ENCODE data around the gene IL11. TPM values are rescaled to one million over a fixed set of nuclear protein-coding genes. Genes with fewer than 3 reads are reported as not detected.
A peak's percentile ranks its signal among the peaks of the same experiment; 100 is the strongest.

The IL11 gene
- total RNA-seq, 2 experiments from 2014 or later = 0.18 TPM; not detected in 1

GRCh38 chr19:55352549-55353145 is 17.6 kb downstream of the IL11 start:
- Mint-ChIP-seq H3K27me3 (peaks cover 51% of the 10 kb centered on the region), H3K36me3 (ENCODE audit: low read depth) (peaks cover 3% of the 10 kb centered on the region), H3K4me1 (ENCODE audit: low read depth) (peaks cover 15% of the 10 kb centered on the region), H3K9me3 (no peaks in the 10 kb centered on the region), H3K4me3 (no peak overlapping the region), H3K27ac (no peak overlapping the region)
- ChIA-PET CTCF (no interaction called here), POLR2A (interaction anchor here (1.0 to 1.8 kb wide), 4 partner anchors 20 to 216 kb away, joined by 3 to 9 read pairs (median 3); partner anchors contain the start of gene TMEM238)
- DNase-seq = no peak
- intact Hi-C loops (cut with micrococcal nuclease) = no loop called here
- ATAC-seq = no peak
- no peak for TF ChIP-seq CTCF (IDR thresholded peaks at IDR 0.05)

GRCh38 chr19:55352040-55352439 is 18.2 kb downstream of the IL11 start:
- H3K27ac Mint-ChIP-seq = no peak overlapping the region
- H3K9me3 Mint-ChIP-seq = no peaks in the 10 kb centered on the region
- ATAC-seq (no peak), DNase-seq (peak; percentile 30)
- H3K4me1 Mint-ChIP-seq (ENCODE audit: low read depth) = peaks cover 15% of the 10 kb centered on the region
- CTCF ChIA-PET = no interaction called here
- peaks cover 48% of the 10 kb centered on the region for H3K27me3 Mint-ChIP-seq
- POLR2A ChIA-PET = interaction anchor here (0.6 to 1.8 kb wide), 4 partner anchors 14 to 101 kb away, joined by 3 to 9 read pairs (median 3); partner anchors contain the start of gene TMEM238
- TF ChIP-seq CTCF (IDR thresholded peaks at IDR 0.05) = no peak
- no peak overlapping the region for H3K4me3 Mint-ChIP-seq
- peaks cover 3% of the 10 kb centered on the region for H3K36me3 Mint-ChIP-seq (ENCODE audit: low read depth)
- intact Hi-C loops (cut with micrococcal nuclease) = no loop called here

- peaks cover 15% of the 10 kb centered on the region for H3K4me1 Mint-ChIP-seq (ENCODE audit: low read depth)
- CTCF ChIA-PET = no interaction called here
- no peak overlapping the region for H3K27ac Mint-ChIP-seq
- POLR2A ChIA-PET = interaction anchor here (0.8 to 4.0 kb wide), 2 partner anchors 13 to 57 kb away, joined by 3 to 22 read pairs; partner anchors contain the start of genes KMT5C and UBE2S
- intact Hi-C loops (cut with micrococcal nuclease) = no loop called here
- H3K4me3 Mint-ChIP-seq = no peak overlapping the region
- peaks cover 3% of the 10 kb centered on the region for H3K36me3 Mint-ChIP-seq (ENCODE audit: low read depth)
- H3K9me3 Mint-ChIP-seq = no peaks in the 10 kb centered on the region
- H3K27me3 Mint-ChIP-seq = peaks cover 45% of the 10 kb centered on the region
- ATAC-seq (no peak), DNase-seq (no peak)
- TF ChIP-seq CTCF (IDR thresholded peaks at IDR 0.05) = no peak
Observed at GRCh38 chr19:55350620-55351315, 19.5 kb downstream of the IL11 start.

GRCh38 chr19:55348317-55349034 is 21.8 kb downstream of the IL11 start:
- Mint-ChIP-seq H3K27ac (no peak overlapping the region), H3K9me3 (no peaks in the 10 kb centered on the region), H3K4me1 (ENCODE audit: low read depth) (peaks cover 11% of the 10 kb centered on the region), H3K27me3 (peaks cover 32% of the 10 kb centered on the region), H3K4me3 (no peak overlapping the region), H3K36me3 (ENCODE audit: low read depth) (peaks cover 13% of the 10 kb centered on the region)
- POLR2A ChIA-PET = interaction anchor here (0.6 to 4.0 kb wide), 5 partner anchors 10 to 59 kb away, joined by 3 to 22 read pairs (median 4); partner anchors contain the start of genes KMT5C, TMEM238 and UBE2S
- ATAC-seq (no peak), DNase-seq (no peak)
- no peak for TF ChIP-seq CTCF (IDR thresholded peaks at IDR 0.05)
- intact Hi-C loops (cut with micrococcal nuclease) = no loop called here
- CTCF ChIA-PET = interaction anchor here (1.3 kb wide), 1 partner anchor 47 kb away, joined by 4 read pairs; no protein-coding TSS in a partner anchor
